ENCODE results near the gene LYPLA2. TPM values are rescaled to one million over a fixed set of nuclear protein-coding genes. Genes with fewer than 3 reads are reported as not detected.
"Not testable (repeated sequence)": the region's sequence is repeated elsewhere in the genome, so short reads cannot be mapped to it uniquely, and the experiment has no call there.

The LYPLA2 gene
- total RNA-seq, 1 donor from 2014 or later: 86.4 TPM

DNA sequence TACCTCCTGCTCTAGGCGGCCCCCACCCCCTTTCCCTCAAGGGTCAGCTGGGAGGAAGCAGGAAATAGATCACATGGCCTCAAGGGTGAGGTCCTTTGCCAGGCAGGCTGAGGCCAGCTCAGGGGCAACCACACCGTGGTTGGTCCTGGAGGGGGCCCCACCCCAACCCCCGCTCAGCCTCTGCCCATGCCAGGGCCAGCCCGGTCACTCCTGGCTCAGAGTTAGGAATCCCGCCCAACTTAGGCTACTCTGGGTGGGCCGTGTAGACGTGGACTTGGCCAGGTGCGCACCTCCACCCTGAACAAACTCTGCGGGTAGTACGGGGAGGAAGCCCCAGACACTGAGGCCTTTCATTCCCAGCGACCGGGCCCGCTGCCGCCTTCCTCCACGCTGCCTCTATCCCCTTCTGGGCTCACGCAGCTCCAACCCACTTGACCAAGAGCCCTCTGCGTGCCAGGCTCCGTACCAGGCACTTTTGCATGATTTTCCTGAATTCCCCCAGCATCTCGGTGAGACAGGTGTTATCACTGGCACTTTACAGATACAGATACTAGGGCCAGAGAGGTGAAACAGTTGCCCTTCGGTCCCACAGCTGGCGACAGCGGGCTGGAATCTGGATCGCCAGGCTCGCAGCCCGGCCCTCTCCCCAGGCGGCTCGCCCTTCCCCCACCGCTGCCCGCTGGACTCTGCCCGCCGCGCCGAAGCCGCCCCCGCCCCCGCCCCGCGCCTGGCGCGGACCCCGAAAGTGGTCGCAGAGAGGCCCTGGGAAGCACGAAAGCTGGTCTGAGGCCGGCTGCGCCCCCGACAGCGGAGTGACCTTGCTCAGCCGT is 8.8 kb downstream of the LYPLA2 start:
- no peaks in the 10 kb centered on the region for H3K9me3 Mint-ChIP-seq
- peaks cover 35% of the 10 kb centered on the region for H3K36me3 Mint-ChIP-seq (ENCODE audit: low read depth)
- H3K27me3 Mint-ChIP-seq (ENCODE audit: low read depth): no peaks in the 10 kb centered on the region

GRCh38 chr1:23800400-23801337 is 9.7 kb downstream of the LYPLA2 start, which contains the start of gene GALE:
Gene GALE (minus strand): TSS chr1:23800754. CDS start chr1:23799007, 1,747 bp downstream.
- peak within 1 kb of the TSS; percentile 86 for H3K27ac Mint-ChIP-seq
- H3K27me3 Mint-ChIP-seq (ENCODE audit: low read depth): no peaks in the 10 kb centered on the region
- intact Hi-C loops (cut with micrococcal nuclease): loop anchor here (1.0 to 10.0 kb wide), 3 partner anchors 9 to 174 kb away; partner anchors contain the start of genes LYPLA2 and PITHD1
- peaks cover 11% of the 10 kb centered on the region for H3K4me1 Mint-ChIP-seq (ENCODE audit: low read depth)
- H3K4me3 Mint-ChIP-seq (ENCODE audit: low read depth): peak within 1 kb of the TSS; percentile 97
- DNase-seq (ENCODE audit: low spot score): peak; percentile 93
- H3K9me3 Mint-ChIP-seq: no peaks in the 10 kb centered on the region
- H3K36me3 Mint-ChIP-seq (ENCODE audit: low read depth): peaks cover 30% of the 10 kb centered on the region

More for the DNA sequence above, 8.8 kb downstream of the LYPLA2 start:
- DNase-seq (ENCODE audit: low spot score): no peak
- intact Hi-C loops (cut with micrococcal nuclease): loop anchor here (1.0 to 10.0 kb wide), 3 partner anchors 8 to 175 kb away; partner anchors contain the start of genes LYPLA2 and PITHD1
- H3K4me3 Mint-ChIP-seq (ENCODE audit: low read depth): peak overlapping the region; percentile 97
- H3K27ac Mint-ChIP-seq: peak overlapping the region; percentile 86
- peaks cover 11% of the 10 kb centered on the region for H3K4me1 Mint-ChIP-seq (ENCODE audit: low read depth)

GRCh38 chr1:23801338-23801748 is 10.4 kb downstream of the LYPLA2 start:
- DNase-seq (ENCODE audit: low spot score): no peak
- peak overlapping the region; percentile 55 for H3K27ac Mint-ChIP-seq
- intact Hi-C loops (cut with micrococcal nuclease): loop anchor here (10.0 kb wide), 1 partner anchor 173 kb away; no protein-coding TSS in a partner anchor

DNA sequence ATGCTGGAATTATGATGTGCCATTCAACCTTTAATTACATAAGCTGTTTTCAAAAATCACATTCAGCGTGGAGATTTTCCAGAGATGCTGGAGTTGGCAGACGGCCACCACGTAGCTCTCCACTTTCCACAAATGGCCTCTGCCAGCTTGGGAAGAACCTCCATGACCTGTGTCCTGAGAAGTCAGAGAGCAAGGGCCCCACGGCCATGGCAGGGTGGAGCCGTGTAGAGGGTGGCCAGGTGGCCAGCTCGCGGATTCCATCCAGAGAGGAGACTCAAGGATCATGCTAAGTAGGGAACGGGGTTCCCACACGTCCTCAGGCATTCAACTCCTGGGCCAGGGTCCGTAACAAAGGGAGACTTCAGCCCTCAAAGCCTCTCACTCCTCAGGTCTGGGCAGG is 10.9 kb downstream of the LYPLA2 start:
- peak overlapping the region; percentile 21 for H3K27ac Mint-ChIP-seq
- intact Hi-C loops (cut with micrococcal nuclease): loop anchor here (10.0 kb wide), 1 partner anchor 173 kb away; no protein-coding TSS in a partner anchor
- peaks cover 26% of the 10 kb centered on the region for H3K36me3 Mint-ChIP-seq (ENCODE audit: low read depth)

More at GRCh38 chr1:23801338-23801748, 10.4 kb downstream of the LYPLA2 start:
- Mint-ChIP-seq H3K9me3 (no peaks in the 10 kb centered on the region), H3K27me3 (ENCODE audit: low read depth) (no peaks in the 10 kb centered on the region), H3K36me3 (ENCODE audit: low read depth) (peaks cover 30% of the 10 kb centered on the region), H3K4me3 (ENCODE audit: low read depth) (peak overlapping the region; percentile 97), H3K4me1 (ENCODE audit: low read depth) (peaks cover 11% of the 10 kb centered on the region)

GRCh38 chr1:23802809-23803342 is 11.9 kb downstream of the LYPLA2 start:
- not testable (repeated sequence) for H3K9me3 Mint-ChIP-seq; H3K27ac Mint-ChIP-seq; H3K4me3 Mint-ChIP-seq (ENCODE audit: low read depth); DNase-seq (ENCODE audit: low spot score); H3K27me3 Mint-ChIP-seq (ENCODE audit: low read depth)
- H3K4me1 Mint-ChIP-seq (ENCODE audit: low read depth): peaks cover 12% of the 10 kb centered on the region
- intact Hi-C loops (cut with micrococcal nuclease): loop anchor here (10.0 kb wide), 1 partner anchor 172 kb away; no protein-coding TSS in a partner anchor
- peaks cover 20% of the 10 kb centered on the region for H3K36me3 Mint-ChIP-seq (ENCODE audit: low read depth)

More for the DNA sequence above, 10.9 kb downstream of the LYPLA2 start:
- Mint-ChIP-seq H3K4me3 (ENCODE audit: low read depth) (peak overlapping the region; percentile 62), H3K9me3 (no peaks in the 10 kb centered on the region), H3K27me3 (ENCODE audit: low read depth) (no peaks in the 10 kb centered on the region), H3K4me1 (ENCODE audit: low read depth) (peaks cover 11% of the 10 kb centered on the region)
- no peak for DNase-seq (ENCODE audit: low spot score)

GRCh38 chr1:23803674-23804073 is 12.7 kb downstream of the LYPLA2 start:
- DNase-seq (ENCODE audit: low spot score): no peak
- Mint-ChIP-seq H3K4me3 (ENCODE audit: low read depth) (no peak overlapping the region), H3K9me3 (no peaks in the 10 kb centered on the region), H3K4me1 (ENCODE audit: low read depth) (peaks cover 12% of the 10 kb centered on the region), H3K27ac (peak overlapping the region; percentile 24), H3K27me3 (ENCODE audit: low read depth) (no peaks in the 10 kb centered on the region), H3K36me3 (ENCODE audit: low read depth) (peaks cover 16% of the 10 kb centered on the region)
- intact Hi-C loops (cut with micrococcal nuclease): loop anchor here (10.0 kb wide), 1 partner anchor 171 kb away; no protein-coding TSS in a partner anchor

DNA sequence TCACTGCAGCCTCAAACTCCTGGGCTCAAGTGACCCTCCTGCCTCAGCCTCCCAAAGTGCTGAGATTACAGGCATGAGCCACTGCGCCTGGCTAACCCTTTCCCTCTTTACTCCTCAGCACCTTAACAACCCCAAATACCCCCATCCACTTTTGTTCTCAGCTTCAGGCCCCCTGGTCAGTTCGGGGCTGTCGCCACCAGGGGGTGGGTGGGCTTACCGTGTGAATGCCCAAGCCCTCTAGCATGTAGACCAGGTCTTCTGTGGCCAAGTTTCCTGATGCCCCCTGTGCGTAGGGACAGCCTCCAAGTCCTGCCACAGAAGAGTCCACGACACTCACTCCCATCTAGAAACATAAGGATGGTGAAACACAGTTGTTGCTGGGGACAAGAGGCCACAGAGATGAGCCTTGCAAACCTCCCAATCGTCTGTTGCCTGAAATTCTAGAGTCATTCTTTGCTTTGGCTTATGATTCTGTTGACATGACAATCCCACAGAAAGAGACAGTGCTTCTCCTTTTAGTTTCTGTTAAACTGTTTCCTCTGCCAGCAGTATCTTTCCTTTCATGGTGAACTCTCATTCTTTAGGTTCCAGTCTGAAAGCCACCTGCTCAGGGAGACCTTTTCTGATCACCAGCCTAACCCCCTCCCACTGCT is 13.4 kb downstream of the LYPLA2 start:
- intact Hi-C loops (cut with micrococcal nuclease): loop anchor here (10.0 kb wide), 1 partner anchor 170 kb away; no protein-coding TSS in a partner anchor
- DNase-seq (ENCODE audit: low spot score): no peak
- no peak overlapping the region for H3K4me3 Mint-ChIP-seq (ENCODE audit: low read depth)
- peaks cover 13% of the 10 kb centered on the region for H3K36me3 Mint-ChIP-seq (ENCODE audit: low read depth)
- H3K27ac Mint-ChIP-seq: no peak overlapping the region
- no peaks in the 10 kb centered on the region for H3K9me3 Mint-ChIP-seq
- no peaks in the 10 kb centered on the region for H3K27me3 Mint-ChIP-seq (ENCODE audit: low read depth)
- peaks cover 9% of the 10 kb centered on the region for H3K4me1 Mint-ChIP-seq (ENCODE audit: low read depth)

- no peak for DNase-seq (ENCODE audit: low spot score)
- Mint-ChIP-seq H3K4me3 (ENCODE audit: low read depth) (no peak overlapping the region), H3K36me3 (ENCODE audit: low read depth) (peaks cover 9% of the 10 kb centered on the region), H3K27me3 (ENCODE audit: low read depth) (no peaks in the 10 kb centered on the region), H3K27ac (no peak overlapping the region), H3K9me3 (no peaks in the 10 kb centered on the region), H3K4me1 (ENCODE audit: low read depth) (peaks cover 8% of the 10 kb centered on the region)
- intact Hi-C loops (cut with micrococcal nuclease): loop anchor here (10.0 kb wide), 1 partner anchor 170 kb away; no protein-coding TSS in a partner anchor
Observed at GRCh38 chr1:23805025-23805424, 14.1 kb downstream of the LYPLA2 start.

GRCh38 chr1:23806280-23806679 is 15.3 kb downstream of the LYPLA2 start:
- peaks cover 7% of the 10 kb centered on the region for H3K4me1 Mint-ChIP-seq (ENCODE audit: low read depth)
- DNase-seq (ENCODE audit: low spot score): no peak
- intact Hi-C loops (cut with micrococcal nuclease): loop anchor here (10.0 kb wide), 1 partner anchor 169 kb away; no protein-coding TSS in a partner anchor
- no peaks in the 10 kb centered on the region for H3K27me3 Mint-ChIP-seq (ENCODE audit: low read depth)
- H3K9me3 Mint-ChIP-seq: no peaks in the 10 kb centered on the region
- no peak overlapping the region for H3K4me3 Mint-ChIP-seq (ENCODE audit: low read depth)
- peaks cover 14% of the 10 kb centered on the region for H3K36me3 Mint-ChIP-seq (ENCODE audit: low read depth)
- H3K27ac Mint-ChIP-seq: no peak overlapping the region

GRCh38 chr1:23807453-23807852 is 16.5 kb downstream of the LYPLA2 start:
- peaks cover 3% of the 10 kb centered on the region for H3K4me1 Mint-ChIP-seq (ENCODE audit: low read depth)
- H3K27ac Mint-ChIP-seq: no peak overlapping the region
- H3K9me3 Mint-ChIP-seq: no peaks in the 10 kb centered on the region
- intact Hi-C loops (cut with micrococcal nuclease): loop anchor here (10.0 kb wide), 1 partner anchor 167 kb away; no protein-coding TSS in a partner anchor
- H3K27me3 Mint-ChIP-seq (ENCODE audit: low read depth): no peaks in the 10 kb centered on the region
- DNase-seq (ENCODE audit: low spot score): no peak
- H3K36me3 Mint-ChIP-seq (ENCODE audit: low read depth): peaks cover 17% of the 10 kb centered on the region
- no peak overlapping the region for H3K4me3 Mint-ChIP-seq (ENCODE audit: low read depth)

- intact Hi-C loops (cut with micrococcal nuclease): loop anchor here (1.0 to 10.0 kb wide), 4 partner anchors 59 to 219 kb away; partner anchors contain the start of gene FUCA1
- DNase-seq (ENCODE audit: low spot score): peak; percentile 75
- Mint-ChIP-seq H3K9me3 (no peaks in the 10 kb centered on the region), H3K36me3 (ENCODE audit: low read depth) (peaks cover 15% of the 10 kb centered on the region), H3K4me3 (ENCODE audit: low read depth) (no peak overlapping the region), H3K27me3 (ENCODE audit: low read depth) (no peaks in the 10 kb centered on the region), H3K4me1 (ENCODE audit: low read depth) (peaks cover 3% of the 10 kb centered on the region), H3K27ac (no peak overlapping the region)
Observed at GRCh38 chr1:23809751-23810171, 18.8 kb downstream of the LYPLA2 start.

All from activated T-helper 2 cell treated with anti-CD3 and anti-CD28 coated beads, Interferon-gamma antibody, Interleukin-2, Interleukin-4, amounts not matched to agents 10 μg/mL and 5 μg/mL and 100 μg/mL, durations not matched to agents 14 hours and 24 hours and 36 hours (primary cell).